ENCODE measurements around the gene GABBR2. TPM values are rescaled to one million over a fixed set of nuclear protein-coding genes. Genes with fewer than 3 reads are reported as not detected.

GABBR2 gene
- total RNA-seq, 1 donor from 2014 or later = 6.4 TPM

GRCh38 chr9:98482226-98482625 lies 226.5 kb downstream of the GABBR2 start:
- Mint-ChIP-seq H3K27ac (no peak overlapping the region), H3K27me3 (peaks cover 18% of the 10 kb centered on the region), H3K9me3 (no peaks in the 10 kb centered on the region), H3K4me1 (ENCODE audit: unreplicated experiment) (peaks cover 12% of the 10 kb centered on the region), H3K36me3 (no peaks in the 10 kb centered on the region), H3K4me3 (no peak overlapping the region)
- no peak for DNase-seq (ENCODE audit: extremely low spot score, unreplicated experiment)
- no peak for TF ChIP-seq CTCF (conservative IDR thresholded peaks at IDR 0.05)

- no peak for TF ChIP-seq CTCF (conservative IDR thresholded peaks at IDR 0.05)
- H3K36me3 Mint-ChIP-seq = no peaks in the 10 kb centered on the region
- peaks cover 13% of the 10 kb centered on the region for H3K4me1 Mint-ChIP-seq (ENCODE audit: unreplicated experiment)
- no peak overlapping the region for H3K4me3 Mint-ChIP-seq
- H3K27ac Mint-ChIP-seq = no peak overlapping the region
- no peaks in the 10 kb centered on the region for H3K9me3 Mint-ChIP-seq
- no peak for DNase-seq (ENCODE audit: extremely low spot score, unreplicated experiment)
- peaks cover 18% of the 10 kb centered on the region for H3K27me3 Mint-ChIP-seq
Observed at GRCh38 chr9:98481676-98482075, 227.1 kb downstream of the GABBR2 start.

- Mint-ChIP-seq H3K36me3 (no peaks in the 10 kb centered on the region), H3K27me3 (peaks cover 18% of the 10 kb centered on the region), H3K9me3 (no peaks in the 10 kb centered on the region), H3K4me3 (no peak overlapping the region), H3K27ac (no peak overlapping the region), H3K4me1 (ENCODE audit: unreplicated experiment) (peaks cover 14% of the 10 kb centered on the region)
- TF ChIP-seq CTCF (conservative IDR thresholded peaks at IDR 0.05) = no peak
- DNase-seq (ENCODE audit: extremely low spot score, unreplicated experiment) = no peak
Observed at GRCh38 chr9:98479967-98480847, 228.5 kb downstream of the GABBR2 start.

- no peak for DNase-seq (ENCODE audit: extremely low spot score, unreplicated experiment)
- Mint-ChIP-seq H3K27me3 (peaks cover 17% of the 10 kb centered on the region), H3K4me1 (ENCODE audit: unreplicated experiment) (peaks cover 8% of the 10 kb centered on the region), H3K4me3 (no peak overlapping the region), H3K9me3 (no peaks in the 10 kb centered on the region), H3K36me3 (no peaks in the 10 kb centered on the region), H3K27ac (no peak overlapping the region)
- TF ChIP-seq CTCF (conservative IDR thresholded peaks at IDR 0.05) = no peak
Observed at GRCh38 chr9:98479449-98479848, 229.3 kb downstream of the GABBR2 start.

- no peaks in the 10 kb centered on the region for H3K9me3 Mint-ChIP-seq
- peaks cover 6% of the 10 kb centered on the region for H3K27me3 Mint-ChIP-seq
- no peak overlapping the region for H3K27ac Mint-ChIP-seq
- peaks cover 4% of the 10 kb centered on the region for H3K4me1 Mint-ChIP-seq (ENCODE audit: unreplicated experiment)
- no peaks in the 10 kb centered on the region for H3K36me3 Mint-ChIP-seq
- TF ChIP-seq CTCF (conservative IDR thresholded peaks at IDR 0.05) = no peak
- no peak overlapping the region for H3K4me3 Mint-ChIP-seq
- DNase-seq (ENCODE audit: extremely low spot score, unreplicated experiment) = no peak
Observed at GRCh38 chr9:98477884-98478283, 230.9 kb downstream of the GABBR2 start.

Data from type B pancreatic cell (in vitro differentiated cells).